HEK293 (cell line): ENCODE data around the gene YDJC.
A peak's percentile ranks its signal among the peaks of the same experiment; 100 is the strongest.

Experiments
- CTCF ChIA-PET: fragments of 350-600 bp; formaldehyde crosslinking; extraction: SDS; loops from one replicate; lab custom pipeline; 2021; ENCODE audit warnings: antibody characterized with exemption; lab: Yijun Ruan, JAX
- POLR2A ChIA-PET: fragments of 300-600 bp; formaldehyde crosslinking; extraction: SDS; loops from one replicate; lab custom pipeline; 2020; ENCODE audit warnings: antibody characterized with exemption, inconsistent platforms; lab: Yijun Ruan, JAX
- H3K27ac ChIP-seq: fragments of 200-500 bp; sonication (Bioruptor generic); 2 replicates; pipeline ENCODE4 v1.5.1; 2014; ENCODE audit warnings: low read depth, low read length, control low read depth, inconsistent platforms; ENCODE audit errors: extremely low read depth
- H3K36me3 ChIP-seq, 2 experiments: fragments of 200-500 bp in 1 of 2; sonication (Bioruptor generic) in 1 of 2; 1 replicate in 1 of 2; 2 replicates in 1 of 2; pipeline ENCODE4 v1.5.1; 2014 to 2017; ENCODE audit warnings: inconsistent platforms in 2 of 2, low read length in 2 of 2; ENCODE audit not compliant: control insufficient read depth in 2 of 2, insufficient read depth in 1 of 2
- H3K4me1 ChIP-seq: fragments of 200-500 bp; sonication (Bioruptor generic); 2 replicates; pipeline ENCODE4 v1.5.1; 2014; ENCODE audit warnings: mild to moderate bottlenecking, low read length, inconsistent platforms; ENCODE audit not compliant: control insufficient read depth, insufficient read depth
- H3K4me3 ChIP-seq: 2 replicates; pipeline ENCODE4 v1.5.1; 2011; ENCODE audit warnings: low read depth, mild to moderate bottlenecking, control low read depth, low read length, moderate library complexity
- H3K9me3 ChIP-seq: fragments of 200-500 bp; sonication (Bioruptor generic); 2 replicates; pipeline ENCODE4 v1.5.1; 2014; ENCODE audit warnings: low read depth, low read length, inconsistent platforms; ENCODE audit not compliant: control insufficient read depth, insufficient read depth
- CTCF ChIP-seq: fragments of 450-650 bp; formaldehyde crosslinking; IDR thresholded peaks from 2 replicates; pipeline ENCODE4 v1.5.1; 2016; ENCODE audit warnings: missing biosample characterization, missing genetic modification characterization
- FEZF1 ChIP-seq: fragments of 450-650 bp; formaldehyde crosslinking; IDR thresholded peaks from 2 replicates; pipeline ENCODE4 v1.5.1; 2016; ENCODE audit warnings: missing biosample characterization, missing genetic modification characterization
- HOXD13 ChIP-seq: sonication (generic); formaldehyde crosslinking; IDR thresholded peaks from 2 replicates; pipeline ENCODE4 v1.8.0; 2022; ENCODE audit warnings: missing genetic modification reagents, borderline replicate concordance
- MZF1 ChIP-seq: fragments of 450-650 bp; formaldehyde crosslinking; IDR thresholded peaks from 2 replicates; pipeline ENCODE4 v1.5.1; 2017; ENCODE audit warnings: missing biosample characterization, missing genetic modification characterization, borderline replicate concordance
- PRDM2 ChIP-seq: fragments of 450-650 bp; formaldehyde crosslinking; IDR thresholded peaks from 2 replicates; pipeline ENCODE4 v1.5.1; 2016; ENCODE audit warnings: missing biosample characterization, missing genetic modification characterization, borderline replicate concordance
- PRDM6 ChIP-seq: fragments of 450-650 bp; formaldehyde crosslinking; IDR thresholded peaks from 2 replicates; pipeline ENCODE4 v1.5.1; 2017; ENCODE audit warnings: missing biosample characterization, missing genetic modification characterization
- TRIM28 ChIP-seq: IDR thresholded peaks from 2 replicates; pipeline ENCODE4 v1.6.1; 2011; ENCODE audit warnings: low read length, control low read depth, borderline replicate concordance
- ZBTB48 ChIP-seq: fragments of 450-650 bp; formaldehyde crosslinking; IDR thresholded peaks from 2 replicates; pipeline ENCODE4 v1.5.1; 2016; ENCODE audit warnings: missing biosample characterization, missing genetic modification characterization
- ZNF121 ChIP-seq: fragments of 450-650 bp; formaldehyde crosslinking; IDR thresholded peaks from 2 replicates; pipeline ENCODE4 v1.5.1; 2016; ENCODE audit warnings: missing biosample characterization, missing genetic modification characterization
- ZNF274 ChIP-seq, 2 experiments: fragments of 200-500 bp in 1 of 2; fragments of 450-650 bp in 1 of 2; sonication (Bioruptor generic) in 1 of 2; formaldehyde crosslinking in 1 of 2; IDR thresholded peaks; 2 replicates each; pipeline versions ENCODE4 v1.5.1 to v1.6.1; 2014 to 2016; ENCODE audit warnings: borderline replicate concordance in 1 of 2, inconsistent platforms in 1 of 2, low read length in 1 of 2, missing biosample characterization in 1 of 2, missing genetic modification characterization in 1 of 2
- ZNF341 ChIP-seq: fragments of 450-650 bp; formaldehyde crosslinking; IDR thresholded peaks from 2 replicates; pipeline ENCODE4; 2016; ENCODE audit warnings: low read depth, missing biosample characterization, missing genetic modification characterization
- ZNF362 ChIP-seq: fragments of 450-650 bp; formaldehyde crosslinking; IDR thresholded peaks from 2 replicates; pipeline ENCODE4 v1.5.1; 2016; ENCODE audit warnings: missing biosample characterization, missing genetic modification characterization
- ZNF391 ChIP-seq: fragments of 450-650 bp; formaldehyde crosslinking; IDR thresholded peaks from 2 replicates; pipeline ENCODE4 v1.5.1; 2016; ENCODE audit warnings: low read depth, missing biosample characterization, missing genetic modification characterization, borderline replicate concordance
- ZNF433 ChIP-seq: fragments of 450-650 bp; formaldehyde crosslinking; IDR thresholded peaks from 2 replicates; pipeline ENCODE4 v1.5.1; 2016; ENCODE audit warnings: missing biosample characterization, missing genetic modification characterization, low read depth
- ZNF560 ChIP-seq: fragments of 450-650 bp; formaldehyde crosslinking; IDR thresholded peaks from 2 replicates; pipeline ENCODE4 v1.5.1; 2017; ENCODE audit warnings: missing biosample characterization, missing genetic modification characterization, borderline replicate concordance
- ZNF639 ChIP-seq: fragments of 450-650 bp; formaldehyde crosslinking; IDR thresholded peaks from 2 replicates; pipeline ENCODE4 v1.5.1; 2016; ENCODE audit warnings: missing biosample characterization, missing genetic modification characterization
- ZNF654 ChIP-seq: fragments of 450-650 bp; formaldehyde crosslinking; IDR thresholded peaks from 2 replicates; pipeline ENCODE4 v1.5.1; 2016; ENCODE audit warnings: low read depth, missing biosample characterization, missing genetic modification characterization
- ZNF704 ChIP-seq: fragments of 450-650 bp; formaldehyde crosslinking; IDR thresholded peaks from 2 replicates; pipeline ENCODE4 v1.5.1; 2016; ENCODE audit warnings: missing biosample characterization, missing genetic modification characterization

Gene YDJC

GRCh38 chr22:21646608-21647590, 17.1 kb upstream of the YDJC start:
- POLR2A ChIA-PET, result interaction anchor here (0.8 to 1.7 kb wide), 5 partner anchors 11 to 21 kb away, joined by 3 to 7 read pairs (median 3); partner anchors contain the start of genes PPIL2 and YDJC
- TF ChIP-seq MZF1 (tag by site-specific recombination) (no peak), PRDM2 (no peak), ZNF121 (tag by site-specific recombination) (peak; percentile 96), ZNF391 (no peak), TRIM28 (no peak), ZNF362 (tag by site-specific recombination) (no peak), ZNF560 (tag by site-specific recombination) (no peak), ZNF433 (tag by site-specific recombination) (no peak), ZNF274 (IDR thresholded peaks at IDR 0.05; ENCODE audit: low read length) (no peak), ZNF274 (tag by site-specific recombination; IDR thresholded peaks at IDR 0.05; ENCODE audit: borderline replicate concordance) (no peak), ZNF654 (tag by site-specific recombination) (peak; percentile 93), PRDM6 (tag by site-specific recombination) (no peak), HOXD13 (CRISPR knock-in tag) (no peak), CTCF (tag by site-specific recombination) (peak; percentile 83), ZBTB48 (0 out of 2 replicates have a peak, but pooled peaks have one; percentile 36), FEZF1 (tag by site-specific recombination) (no peak), ZNF341 (no peak), ZNF639 (0 out of 2 replicates have a peak, but pooled peaks have one; percentile 26), ZNF704 (tag by site-specific recombination) (no peak)

More at GRCh38 chr22:21646608-21647590, 17.1 kb upstream of the YDJC start:
- Histone ChIP-seq H3K36me3 (peaks cover 0 to 43% of the 10 kb centered on the region in 2 experiments; a peak in 2 of 3 replicates), H3K27ac (no peak overlapping the region), H3K9me3 (no peaks in the 10 kb centered on the region), H3K4me3 (no peak overlapping the region), H3K4me1 (no peaks in the 10 kb centered on the region)
- CTCF ChIA-PET, result interaction anchor here (0.6 to 4.5 kb wide), 19 partner anchors 9 to 648 kb away, joined by 3 to 56 read pairs (median 5); partner anchors contain the start of genes CCDC116, PPIL2 and YDJC
